Smooth muscle cell (in vitro differentiated cells): ENCODE results near the gene ANXA5. TPM values are rescaled to one million over a fixed set of nuclear protein-coding genes. Genes with fewer than 3 reads are reported as not detected.

Experiments used
- DNase-seq: peaks from one replicate; lab custom pipeline; 2025; ENCODE audit not compliant: unreplicated experiment; lab: John Stamatoyannopoulos, UW
- H2AFZ ChIP-seq: fragments of 200-600 bp; sonication (generic); 2 replicates; pipeline ENCODE4 v1.6.0; 2016; ENCODE audit warnings: antibody characterized with exemption, low read depth, mild to moderate bottlenecking
- H3F3A ChIP-seq: fragments of 200-600 bp; sonication (generic); 2 replicates; pipeline ENCODE4 v1.6.0; 2017; ENCODE audit warnings: antibody characterized with exemption, low read depth
- H3K27ac ChIP-seq: fragments of 200-600 bp; sonication (generic); 2 replicates; pipeline ENCODE4 v1.5.1; 2016; ENCODE audit warnings: low read depth, mild to moderate bottlenecking
- H3K27me3 ChIP-seq: fragments of 200-600 bp; sonication (generic); 2 replicates; pipeline ENCODE4 v1.6.1; 2016; ENCODE audit warnings: low read depth, mild to moderate bottlenecking
- H3K36me3 ChIP-seq: fragments of 200-600 bp; sonication (generic); 2 replicates; pipeline ENCODE4 v1.5.1; 2016; ENCODE audit warnings: low read depth
- H3K4me1 ChIP-seq: fragments of 200-600 bp; sonication (generic); 2 replicates; pipeline ENCODE4 v1.5.1; 2016; ENCODE audit warnings: low read depth
- H3K4me2 ChIP-seq: fragments of 200-600 bp; sonication (generic); 2 replicates; pipeline ENCODE4 v1.6.0; 2016; ENCODE audit warnings: mild to moderate bottlenecking
- H3K4me3 ChIP-seq: fragments of 200-600 bp; sonication (generic); 2 replicates; pipeline ENCODE4 v1.5.1; 2016; ENCODE audit warnings: mild to moderate bottlenecking
- H3K79me2 ChIP-seq: fragments of 200-600 bp; sonication (generic); 2 replicates; pipeline ENCODE4 v1.6.0; 2016; ENCODE audit warnings: low read depth, mild to moderate bottlenecking
- H3K9ac ChIP-seq: fragments of 200-600 bp; sonication (generic); 2 replicates; pipeline ENCODE4 v1.6.0; 2016; ENCODE audit warnings: low read depth
- H3K9me3 ChIP-seq: fragments of 200-600 bp; sonication (generic); replicated peaks from 2 replicates; pipeline ENCODE4 v1.5.1; 2016; ENCODE audit warnings: low read depth
- H4K20me1 ChIP-seq: fragments of 200-600 bp; sonication (generic); 2 replicates; pipeline ENCODE4 v1.6.0; 2016; ENCODE audit warnings: low read depth
- WGBS: methylation state at CpG from one replicate; pipeline ENCODE4 v1.1.7; 2016; ENCODE audit warnings: low lambda C conversion rate; 5-methylcytosine and 5-hydroxymethylcytosine counted together
- polyA plus RNA-seq: library from polyadenylated mRNA; unstranded; fragments of >200 nt; fragmentation: Nextera tagmentation; extraction: Ambion mirVana; gene quantifications from 2 replicates; pipeline ENCODE4 v1.2.1, GENCODE V29; 2016
- total RNA-seq: library from RNA; depleted of rRNA; stranded (reverse); fragments of >200 nt; gene quantifications from 2 replicates; pipeline ENCODE4 v1.2.3, GENCODE V29; 2014
- TF ChIP-seq, protein P1 (sequence below): fragments of 200-600 bp; sonication (generic); IDR thresholded peaks from 2 replicates; pipeline ENCODE4 v1.5.1; 2017; ENCODE audit warnings: borderline replicate concordance, mild to moderate bottlenecking, antibody characterized with exemption; ENCODE audit not compliant: insufficient read depth, poor library complexity, severe bottlenecking

Gene ANXA5
- total and polyA plus RNA-seq, 2 experiments from 2014 or later = 481 to 597 TPM

DNA sequence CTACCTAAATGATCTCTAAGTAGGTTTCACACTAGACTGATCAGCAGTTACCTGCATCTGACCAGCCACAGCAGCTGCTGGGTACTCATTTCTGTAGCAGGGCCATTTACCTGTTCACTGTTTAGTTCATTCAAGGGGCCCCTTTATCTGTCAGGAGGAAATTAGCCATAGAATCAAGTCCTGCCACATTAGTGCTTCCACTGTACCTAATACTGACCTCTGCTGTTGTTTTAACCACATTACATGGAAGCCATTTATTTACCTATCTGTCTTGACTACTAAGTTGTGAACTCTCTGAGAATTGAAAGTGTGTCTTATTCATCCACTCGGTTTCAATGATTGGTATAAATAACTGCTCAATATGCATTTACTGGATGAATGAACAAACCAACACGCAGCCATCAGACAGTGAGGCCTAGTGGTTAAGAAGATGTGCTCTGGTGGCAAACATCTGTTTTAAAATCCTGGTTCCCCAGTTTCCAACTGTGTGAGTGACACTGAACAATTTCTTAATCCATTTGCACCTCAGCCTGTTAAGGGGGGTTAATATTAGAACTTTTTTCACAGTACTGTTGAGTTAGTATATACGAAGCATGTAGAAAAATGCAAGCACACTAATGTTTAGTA, 30.0 kb upstream of the ANXA5 start:
- H3F3A ChIP-seq = peaks cover 7% of the 10 kb centered on the region
- H3K9me3 ChIP-seq = no peaks in the 10 kb centered on the region
- 43% methylated on average over 3 of the region's 3 CpGs for WGBS
- H3K36me3 ChIP-seq = no peaks in the 10 kb centered on the region
- no peak overlapping the region for H3K4me2 ChIP-seq
- no peak overlapping the region for H3K9ac ChIP-seq
- H3K27ac ChIP-seq = no peak overlapping the region
- no peak overlapping the region for H2AFZ ChIP-seq
- H3K4me3 ChIP-seq = no peak overlapping the region
- no peaks in the 10 kb centered on the region for H3K27me3 ChIP-seq
- H4K20me1 ChIP-seq = no peaks in the 10 kb centered on the region
- H3K4me1 ChIP-seq = peaks cover 5% of the 10 kb centered on the region
- no peaks in the 10 kb centered on the region for H3K79me2 ChIP-seq
- TF ChIP-seq, protein P1, sequence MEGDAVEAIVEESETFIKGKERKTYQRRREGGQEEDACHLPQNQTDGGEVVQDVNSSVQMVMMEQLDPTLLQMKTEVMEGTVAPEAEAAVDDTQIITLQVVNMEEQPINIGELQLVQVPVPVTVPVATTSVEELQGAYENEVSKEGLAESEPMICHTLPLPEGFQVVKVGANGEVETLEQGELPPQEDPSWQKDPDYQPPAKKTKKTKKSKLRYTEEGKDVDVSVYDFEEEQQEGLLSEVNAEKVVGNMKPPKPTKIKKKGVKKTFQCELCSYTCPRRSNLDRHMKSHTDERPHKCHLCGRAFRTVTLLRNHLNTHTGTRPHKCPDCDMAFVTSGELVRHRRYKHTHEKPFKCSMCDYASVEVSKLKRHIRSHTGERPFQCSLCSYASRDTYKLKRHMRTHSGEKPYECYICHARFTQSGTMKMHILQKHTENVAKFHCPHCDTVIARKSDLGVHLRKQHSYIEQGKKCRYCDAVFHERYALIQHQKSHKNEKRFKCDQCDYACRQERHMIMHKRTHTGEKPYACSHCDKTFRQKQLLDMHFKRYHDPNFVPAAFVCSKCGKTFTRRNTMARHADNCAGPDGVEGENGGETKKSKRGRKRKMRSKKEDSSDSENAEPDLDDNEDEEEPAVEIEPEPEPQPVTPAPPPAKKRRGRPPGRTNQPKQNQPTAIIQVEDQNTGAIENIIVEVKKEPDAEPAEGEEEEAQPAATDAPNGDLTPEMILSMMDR = peak; percentile 64
- no peak for DNase-seq

DNA sequence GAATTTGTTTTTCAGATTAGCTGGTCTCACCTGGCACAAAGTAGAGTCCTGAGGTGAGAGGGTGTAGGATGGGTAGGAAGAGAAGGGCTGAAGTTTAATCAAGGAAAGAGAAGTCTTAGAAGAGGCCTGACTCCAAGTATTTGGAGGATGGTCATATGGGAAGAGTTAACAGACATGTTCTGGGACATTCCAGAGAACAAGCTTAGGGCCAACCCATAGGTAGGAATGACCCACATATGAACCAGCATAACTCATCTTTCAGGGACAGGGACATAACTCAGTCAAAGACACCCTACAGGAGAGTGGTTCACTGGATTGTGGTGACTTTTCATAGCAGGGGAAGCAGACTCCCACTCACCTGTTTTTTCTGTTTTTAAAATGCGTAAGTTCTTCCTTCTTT, 27.9 kb upstream of the ANXA5 start:
- no peak overlapping the region for H3K4me3 ChIP-seq
- no peaks in the 10 kb centered on the region for H3K36me3 ChIP-seq
- H3F3A ChIP-seq = peaks cover 7% of the 10 kb centered on the region
- H3K79me2 ChIP-seq = no peaks in the 10 kb centered on the region
- no peak overlapping the region for H3K9ac ChIP-seq
- no peak overlapping the region for H2AFZ ChIP-seq
- no peaks in the 10 kb centered on the region for H3K27me3 ChIP-seq
- peaks cover 5% of the 10 kb centered on the region for H3K4me1 ChIP-seq
- WGBS = 100% methylated on average over 1 of the region's 1 CpG
- TF ChIP-seq, protein P1 = no peak
- H3K4me2 ChIP-seq = no peak overlapping the region
- no peaks in the 10 kb centered on the region for H3K9me3 ChIP-seq
- H4K20me1 ChIP-seq = no peaks in the 10 kb centered on the region
- no peak overlapping the region for H3K27ac ChIP-seq
- DNase-seq = no peak

DNA sequence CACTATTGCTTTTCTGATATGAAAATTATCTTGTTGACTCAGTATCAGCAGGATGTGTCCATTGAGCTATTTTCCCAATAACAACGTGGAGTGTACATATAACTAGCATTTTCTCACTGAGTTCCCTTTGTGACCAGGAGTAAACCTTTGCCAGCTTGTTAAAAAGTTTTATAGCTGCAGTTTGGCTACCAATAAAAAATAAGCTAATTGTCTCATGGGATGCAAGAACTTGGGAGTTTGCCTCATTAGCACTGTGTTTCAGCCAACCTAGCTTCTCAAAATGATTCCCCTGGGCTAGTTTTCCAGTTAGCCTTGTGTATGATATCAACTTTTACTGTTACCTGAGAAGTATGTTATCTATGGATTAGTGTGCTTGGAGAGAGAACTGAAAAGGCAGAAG, 24.9 kb upstream of the ANXA5 start:
- no peak for DNase-seq
- H4K20me1 ChIP-seq = no peaks in the 10 kb centered on the region
- no peak overlapping the region for H3K27ac ChIP-seq
- no peaks in the 10 kb centered on the region for H3K36me3 ChIP-seq
- H3K9me3 ChIP-seq = no peaks in the 10 kb centered on the region
- H3K79me2 ChIP-seq = no peaks in the 10 kb centered on the region
- H3K4me1 ChIP-seq = no peaks in the 10 kb centered on the region
- H3F3A ChIP-seq = no peaks in the 10 kb centered on the region
- WGBS = 66% methylated on average over 1 of the region's 1 CpG
- TF ChIP-seq, protein P1 = no peak
- H3K9ac ChIP-seq = no peak overlapping the region
- no peak overlapping the region for H3K4me3 ChIP-seq
- no peak overlapping the region for H2AFZ ChIP-seq
- H3K27me3 ChIP-seq = no peaks in the 10 kb centered on the region
- no peak overlapping the region for H3K4me2 ChIP-seq

DNA sequence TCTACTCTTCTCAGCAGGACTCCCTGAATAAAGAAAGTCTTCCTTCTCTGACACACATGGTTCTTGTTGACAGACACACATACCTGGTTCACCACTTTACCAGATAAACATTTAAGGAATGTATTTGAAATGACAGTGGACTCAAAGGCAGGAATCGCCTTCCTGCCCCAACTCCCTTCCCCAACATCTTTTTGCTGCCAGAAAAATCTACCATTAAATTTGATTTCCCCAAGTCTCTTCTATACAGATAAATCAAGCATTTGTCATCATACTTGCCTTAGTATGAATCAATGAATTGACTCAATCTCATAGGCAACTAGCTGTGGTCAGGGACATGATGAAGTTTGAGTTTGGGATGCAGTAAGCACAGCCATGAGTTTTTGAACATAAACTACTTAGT, 23.3 kb upstream of the ANXA5 start:
- TF ChIP-seq, protein P1 = no peak
- H3K79me2 ChIP-seq = no peaks in the 10 kb centered on the region
- H3K4me3 ChIP-seq = no peak overlapping the region
- no peaks in the 10 kb centered on the region for H3K36me3 ChIP-seq
- no peak overlapping the region for H2AFZ ChIP-seq
- H3K4me1 ChIP-seq = no peaks in the 10 kb centered on the region
- DNase-seq = no peak
- H3K9ac ChIP-seq = no peak overlapping the region
- no peak overlapping the region for H3K27ac ChIP-seq
- no peaks in the 10 kb centered on the region for H3F3A ChIP-seq
- no peaks in the 10 kb centered on the region for H4K20me1 ChIP-seq
- H3K9me3 ChIP-seq = no peaks in the 10 kb centered on the region
- no peaks in the 10 kb centered on the region for H3K27me3 ChIP-seq
- no peak overlapping the region for H3K4me2 ChIP-seq
- whole genome bisulfite sequencing = 33% methylated on average over 1 of the region's 1 CpG
